Kidney tubule cell (primary cell): ENCODE results near the gene KCNK3.
"Not testable (repeated sequence)": the region's sequence is repeated elsewhere in the genome, so short reads cannot be mapped to it uniquely, and the experiment has no call there.

ENCODE experiments used
- DNase-seq: peaks from one replicate; pipeline ENCODE4 v3.0.0-alpha.2; 2018; ENCODE audit warnings: low spot score

The KCNK3 gene

DNA sequence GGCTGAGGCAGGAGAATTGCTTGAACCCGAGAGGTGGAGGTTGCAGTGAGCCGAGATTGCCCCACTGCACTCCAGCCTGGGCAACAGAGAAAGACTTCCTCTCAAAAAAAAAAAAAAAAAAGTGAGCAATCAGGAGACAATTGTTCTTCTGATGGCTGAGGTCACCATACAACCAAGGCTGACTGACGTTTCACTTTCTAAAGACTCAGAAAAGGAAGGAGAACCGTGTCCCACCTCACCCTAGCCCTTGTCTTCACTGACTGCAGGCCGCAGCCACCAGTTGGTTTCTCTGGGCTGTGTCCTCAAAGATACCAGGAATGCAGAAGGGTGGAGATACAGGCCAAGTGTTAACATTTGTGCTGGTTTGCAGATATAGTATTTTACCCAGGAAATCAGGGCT is 63.8 kb downstream of the KCNK3 start:
- peak; percentile 32 for DNase-seq

DNA sequence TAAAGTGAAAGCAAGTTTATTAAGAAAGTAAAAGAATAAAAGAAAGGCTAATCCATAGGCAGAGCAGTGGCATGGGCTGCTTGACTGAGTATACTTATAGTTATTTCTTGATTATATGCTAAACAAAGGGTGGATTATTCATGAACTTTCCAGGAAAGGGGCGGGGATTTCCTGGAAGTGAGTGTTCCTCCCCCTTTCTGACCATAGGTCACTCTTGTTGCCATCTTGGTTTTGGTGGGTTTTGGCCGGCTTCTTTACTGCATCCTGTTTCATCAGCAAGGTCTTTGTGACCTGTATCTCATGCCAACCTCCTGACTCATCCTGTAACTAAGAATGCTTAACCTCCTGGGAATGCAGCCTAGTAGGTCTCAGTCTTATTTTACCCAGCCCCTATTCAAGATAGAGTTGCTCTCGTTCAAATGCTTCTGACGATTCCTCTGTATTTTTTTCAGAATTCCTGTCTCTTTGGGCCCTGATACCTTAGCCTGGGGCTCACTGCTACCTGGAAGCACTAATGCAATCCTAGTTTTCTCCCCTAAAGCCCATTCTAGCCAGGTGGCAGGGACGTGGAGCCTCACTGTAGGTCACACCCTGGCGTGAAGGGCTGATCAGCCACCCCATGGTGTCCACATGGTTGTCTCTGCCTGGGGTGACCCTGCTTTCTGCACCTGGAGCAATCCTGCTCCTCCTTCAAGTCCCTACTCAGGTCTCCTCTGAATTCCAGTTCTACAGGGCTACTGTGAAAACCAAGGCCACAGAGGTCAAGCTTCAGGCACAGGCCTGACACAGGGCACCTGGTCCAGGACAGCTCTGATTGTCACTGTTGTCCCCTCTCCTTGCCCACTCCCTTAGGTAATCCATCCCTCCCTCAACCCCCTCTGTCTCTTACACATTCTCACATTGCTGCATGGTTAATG is 65.6 kb downstream of the KCNK3 start:
- DNase-seq = peak; percentile 99

GRCh38 chr2:26758790-26759321 is 66.3 kb downstream of the KCNK3 start:
- peak; percentile 82 for DNase-seq

DNA sequence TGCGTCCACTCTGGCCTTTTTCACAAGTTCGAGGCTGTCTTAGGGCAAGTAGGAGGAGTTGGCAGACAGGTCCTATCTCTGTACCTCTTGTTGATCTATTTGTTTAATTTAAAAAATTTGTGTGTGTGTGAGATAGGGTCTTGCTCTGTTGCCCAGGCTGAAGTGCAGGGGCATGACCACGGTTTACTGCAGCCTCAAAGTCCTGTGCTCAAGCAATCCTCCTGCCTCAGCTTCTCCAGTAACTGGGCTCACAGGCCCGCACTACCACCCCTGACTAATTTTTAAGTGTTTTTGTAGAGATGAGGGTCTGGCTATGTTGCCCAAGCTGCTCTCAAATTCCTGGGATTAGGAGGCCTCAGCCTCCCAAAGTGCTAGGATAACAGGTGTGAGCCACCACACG is 67.3 kb downstream of the KCNK3 start:
- no peak for DNase-seq

DNA sequence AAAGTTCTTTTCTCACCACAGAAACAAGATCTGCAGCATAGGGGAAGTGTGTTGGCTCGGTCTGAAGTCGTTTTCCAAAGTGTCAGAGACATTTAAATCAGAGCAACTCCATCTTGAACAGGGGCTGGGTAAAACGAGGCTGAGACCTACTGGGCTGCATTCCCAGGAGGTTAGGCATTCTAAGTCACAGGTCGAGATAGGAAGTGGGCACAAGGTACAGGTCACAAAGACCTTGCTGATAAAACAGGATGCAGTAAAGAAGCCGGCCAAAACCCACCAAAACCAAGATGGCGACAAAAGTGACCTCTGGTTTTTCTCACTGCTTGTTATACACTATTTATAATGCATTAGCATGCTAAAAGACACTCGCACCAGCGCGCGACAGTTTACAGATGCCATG is 68.5 kb downstream of the KCNK3 start:
- DNase-seq = not testable (repeated sequence)

DNA sequence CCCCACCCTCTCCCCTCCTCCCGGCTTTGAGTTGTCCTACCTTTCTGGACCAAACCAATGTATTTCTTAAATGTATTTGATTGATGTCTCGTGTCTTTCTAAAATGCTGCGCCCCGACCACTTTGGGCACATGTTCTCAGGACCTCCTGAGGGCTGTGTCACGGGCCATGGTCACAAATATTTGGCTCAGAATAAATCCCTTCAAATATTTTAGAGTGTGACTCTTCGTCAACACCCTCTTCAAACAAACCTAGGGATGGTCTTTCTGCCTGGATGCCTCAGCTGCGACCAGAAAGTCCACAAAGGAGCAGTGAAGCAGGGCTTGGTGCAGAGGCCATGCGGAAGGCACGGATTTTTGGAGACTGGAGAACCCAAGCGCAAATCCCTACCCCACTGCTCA is 70.5 kb downstream of the KCNK3 start:
- peak; percentile 59 for DNase-seq

- peak; percentile 84 for DNase-seq
Observed at GRCh38 chr2:26764078-26764887, 71.8 kb downstream of the KCNK3 start, which contains the start of gene SLC35F6. SLC35F6 (plus strand) TSS chr2:26764284; CDS start chr2:26764350, 66 bp downstream.

DNA sequence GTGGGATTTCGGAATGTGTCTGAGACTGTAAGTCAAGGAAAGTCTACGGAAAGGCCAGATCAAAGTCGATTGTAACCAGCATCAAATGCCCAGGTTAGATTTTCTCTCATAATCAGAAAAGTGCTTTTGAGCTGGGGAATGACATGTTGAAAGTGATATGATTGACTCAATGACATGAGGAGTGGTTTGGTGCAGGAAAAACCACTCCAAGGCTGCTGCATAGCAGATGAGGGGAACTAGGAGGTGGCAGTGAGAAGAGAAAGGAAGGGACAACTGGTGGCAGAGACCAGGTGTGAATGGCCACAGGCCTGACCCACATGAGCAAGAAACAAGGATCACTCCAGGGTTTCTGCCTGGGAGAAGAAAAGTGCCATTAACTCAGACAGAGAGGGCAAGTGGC is 72.4 kb downstream of the KCNK3 start:
- DNase-seq = peak; percentile 17

GRCh38 chr2:26765475-26766200 is 73.1 kb downstream of the KCNK3 start:
- DNase-seq = peak; percentile 18

DNA sequence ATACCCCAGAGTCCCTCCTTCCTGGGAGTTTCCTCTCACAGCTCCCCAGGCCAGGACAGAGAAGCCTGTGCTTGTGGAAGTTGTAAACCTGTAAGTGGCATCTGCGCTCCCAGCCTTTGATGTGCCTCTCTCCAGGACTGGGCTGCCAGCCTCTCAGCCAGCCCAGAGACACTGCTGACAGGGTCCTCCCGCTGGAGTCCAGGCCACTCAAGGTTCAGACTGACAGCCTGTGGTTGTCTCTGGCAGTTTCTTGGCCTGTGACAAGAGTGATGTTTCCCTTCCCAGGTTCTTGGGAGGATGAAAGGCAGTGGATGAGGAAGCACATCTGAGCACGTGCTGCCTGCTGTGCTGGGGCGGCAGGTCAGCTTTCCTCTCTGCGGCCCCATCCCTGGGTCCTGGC is 74.6 kb downstream of the KCNK3 start:
- DNase-seq = no peak

DNA sequence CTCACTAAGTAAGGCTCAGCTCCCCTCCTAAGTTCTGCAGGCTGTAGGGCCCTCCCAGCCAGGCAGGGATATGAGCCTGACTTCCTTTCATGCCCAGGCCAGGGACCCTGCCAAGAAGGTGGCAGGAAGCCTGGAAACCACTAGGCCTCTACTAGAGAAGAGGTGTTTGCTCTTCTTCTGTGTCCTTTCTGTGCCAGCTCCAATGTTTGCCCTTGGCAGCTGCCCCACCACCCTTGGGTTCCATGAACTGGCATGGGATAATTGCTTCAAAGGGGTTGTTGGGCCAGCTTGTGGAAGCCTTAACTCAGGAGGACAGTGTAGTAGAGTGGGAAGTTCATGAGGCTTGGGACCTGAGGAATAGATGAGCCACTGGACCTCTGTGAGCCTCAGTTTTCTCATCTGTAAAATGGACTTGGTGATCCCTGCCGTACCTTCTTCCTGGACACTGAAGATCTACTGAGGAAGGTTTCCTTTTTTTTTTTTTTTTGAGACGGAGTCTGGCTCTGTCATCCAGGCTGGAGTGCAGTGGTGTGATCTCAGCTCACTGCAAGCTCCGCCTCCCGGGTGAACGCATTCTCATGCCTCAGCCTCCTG is 75.5 kb downstream of the KCNK3 start:
- no peak for DNase-seq

- DNase-seq = no peak
Observed at GRCh38 chr2:26768759-26769088, 76.2 kb downstream of the KCNK3 start.

DNA sequence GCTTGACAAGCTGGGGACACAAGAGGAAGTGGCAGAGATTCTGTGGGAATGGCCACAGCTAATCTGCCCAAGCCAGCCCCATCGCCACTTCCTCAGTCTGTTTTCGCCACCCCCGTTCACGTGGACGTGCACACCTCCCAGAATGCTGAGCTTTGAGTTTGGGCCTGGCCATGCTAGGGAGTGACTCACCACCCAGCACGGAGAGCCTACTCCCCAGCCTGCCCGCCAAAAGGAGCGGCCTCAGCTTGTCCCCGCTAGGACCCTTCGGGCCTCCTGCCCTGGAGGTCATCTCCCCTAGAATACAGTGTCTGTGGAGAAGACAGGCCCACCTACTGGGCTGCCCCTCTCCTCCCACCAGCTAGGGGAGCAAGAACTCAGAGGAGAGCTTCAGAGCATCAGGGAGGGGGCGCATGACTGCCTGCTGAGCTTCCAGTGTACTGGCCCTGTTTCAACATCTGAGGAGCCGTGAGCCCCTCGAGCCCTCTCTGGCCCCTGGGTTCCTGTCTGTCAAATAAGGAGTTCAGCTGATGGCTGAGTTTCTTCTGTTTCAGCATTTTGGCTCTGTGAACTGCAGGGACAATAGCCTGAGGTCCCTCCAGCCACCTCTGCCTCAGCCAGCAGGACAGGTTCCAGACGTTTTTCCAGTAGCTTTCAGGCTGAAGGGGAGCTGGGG is 76.7 kb downstream of the KCNK3 start:
- peak; percentile 76 for DNase-seq

DNA sequence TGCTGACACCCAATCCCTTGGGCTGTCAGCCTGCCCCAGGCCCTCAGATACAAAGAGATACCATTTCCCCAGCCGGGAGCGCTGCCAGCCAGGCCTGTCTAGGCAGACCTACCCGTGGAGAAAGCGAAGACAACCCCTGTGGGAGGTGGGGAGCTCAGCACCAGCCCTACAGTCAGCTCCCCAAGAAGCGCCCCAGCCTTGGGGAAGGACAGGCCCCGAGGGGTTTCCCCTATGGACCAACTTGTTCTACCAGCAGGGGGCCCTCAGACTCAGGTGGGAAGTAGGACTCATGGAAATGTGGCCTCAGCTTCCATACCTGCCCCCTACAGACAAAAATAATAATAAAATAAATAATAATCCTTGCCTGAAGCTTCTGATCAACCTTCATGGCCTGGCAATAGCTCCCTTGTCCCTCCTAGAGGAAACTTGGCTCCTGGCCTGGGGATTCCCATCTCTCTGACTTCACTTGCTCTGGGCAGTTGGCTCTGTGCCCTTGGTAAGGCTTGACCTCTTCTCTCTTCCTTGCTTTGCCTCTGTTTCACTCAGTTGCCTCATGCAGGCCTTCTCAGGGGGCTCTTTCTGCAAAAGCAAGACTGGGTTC is 78.6 kb downstream of the KCNK3 start:
- peak; percentile 87 for DNase-seq

DNA sequence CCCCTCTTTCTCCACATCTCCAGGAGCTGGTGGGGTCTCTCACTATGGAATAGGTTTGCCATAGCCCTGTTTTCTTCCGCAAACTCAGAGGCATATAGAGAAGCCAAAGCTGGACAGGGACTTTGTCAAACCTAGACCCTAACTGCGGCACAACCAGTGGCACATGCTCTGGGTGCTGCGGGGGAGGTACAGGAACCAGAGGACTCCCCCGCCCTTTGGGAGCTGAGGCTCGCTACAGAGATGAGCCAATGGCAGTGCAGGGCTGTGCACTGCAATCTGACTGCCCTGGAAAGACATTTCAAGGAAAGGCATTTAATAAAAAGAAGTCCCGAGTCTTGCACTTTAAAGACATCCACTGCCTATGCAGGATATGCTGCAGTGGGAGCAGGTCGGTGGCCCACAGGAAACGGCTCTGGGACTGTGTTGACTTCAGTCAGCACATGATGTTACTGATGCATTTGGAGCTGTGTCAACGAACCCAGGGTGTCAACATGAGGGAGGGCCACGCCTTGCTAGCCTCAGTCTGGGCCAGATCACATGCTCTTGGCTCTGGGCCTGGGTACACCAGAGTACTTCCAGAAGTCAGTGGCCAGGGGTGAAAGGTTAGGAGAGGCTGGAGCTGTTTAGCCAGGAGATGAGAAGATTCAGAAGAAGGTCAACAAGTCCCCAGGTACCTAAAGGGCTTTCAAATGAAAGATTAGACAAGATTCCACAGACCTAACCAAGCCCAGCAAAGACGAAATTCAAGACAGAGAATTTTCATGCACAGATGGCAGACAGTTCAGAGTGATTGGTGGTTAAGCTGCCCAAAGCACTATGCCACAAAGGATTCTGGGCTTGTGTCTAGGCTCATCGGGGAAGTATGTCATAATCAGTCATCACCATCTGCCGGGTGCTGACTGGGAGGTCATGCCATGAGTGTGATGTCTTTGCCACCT is 79.8 kb downstream of the KCNK3 start:
- peak; percentile 85 for DNase-seq

DNA sequence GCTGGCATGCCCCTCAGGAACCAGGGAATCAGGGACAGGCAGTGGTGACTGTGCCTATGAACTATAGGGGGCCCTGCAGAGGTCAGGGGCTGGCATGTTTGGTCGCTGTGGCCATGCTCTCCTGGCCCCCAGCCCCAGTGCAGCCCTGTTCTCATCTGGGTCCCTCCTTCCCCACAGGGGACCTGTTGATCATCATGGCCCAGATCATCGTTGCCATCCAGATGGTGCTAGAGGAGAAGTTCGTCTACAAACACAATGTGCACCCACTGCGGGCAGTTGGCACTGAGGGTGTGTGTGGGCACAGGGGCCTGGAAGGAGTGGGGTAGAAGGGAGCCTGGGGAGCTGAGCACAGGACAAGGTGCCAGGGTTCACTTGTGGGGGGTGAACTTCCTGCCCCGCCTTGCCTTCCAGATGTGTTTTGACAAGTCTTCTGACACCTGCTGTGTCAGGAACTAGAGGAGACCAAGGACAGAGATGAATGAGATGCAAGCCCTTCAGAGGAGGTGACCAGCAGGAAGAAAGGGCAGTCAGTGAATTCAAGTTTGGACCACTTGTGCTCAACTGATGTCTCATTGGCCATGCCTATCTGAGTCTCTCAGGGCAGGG is 83.8 kb downstream of the KCNK3 start:
- DNase-seq = no peak

- no peak for DNase-seq
Observed at GRCh38 chr2:26778098-26778497, 85.6 kb downstream of the KCNK3 start.

- DNase-seq = no peak
Observed at GRCh38 chr2:26778507-26778906, 86.0 kb downstream of the KCNK3 start.

DNA sequence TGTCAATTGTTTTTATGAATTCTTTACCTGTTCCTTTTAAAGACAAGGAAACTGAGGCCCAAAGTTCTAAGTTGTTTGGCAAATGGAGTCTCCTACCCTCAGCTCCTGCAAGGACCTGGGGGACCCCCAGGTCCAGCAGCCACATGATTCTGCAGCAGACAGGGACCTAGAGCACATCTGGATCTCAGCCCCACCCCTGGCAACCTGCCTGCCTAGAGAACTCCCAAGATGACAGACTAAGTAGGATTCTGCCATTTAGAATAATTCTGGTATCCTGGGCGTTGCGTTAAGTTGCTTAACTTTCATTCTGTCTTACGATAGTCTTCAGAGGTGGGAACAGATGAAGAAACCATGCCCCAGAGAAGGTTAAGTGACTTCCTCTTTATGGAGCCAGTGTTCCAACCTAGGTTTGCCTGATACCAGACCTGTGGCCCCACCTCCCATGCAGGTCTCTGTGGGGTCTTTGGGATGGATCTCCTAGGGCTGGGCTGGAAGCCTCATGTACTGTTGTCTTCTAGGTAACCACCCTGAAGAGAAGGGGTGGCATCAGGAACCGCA is 87.8 kb downstream of the KCNK3 start:
- no peak for DNase-seq
